ENCODE results near the gene AHCYL2. TPM values are rescaled to one million over a fixed set of nuclear protein-coding genes. Genes with fewer than 3 reads are reported as not detected.

The AHCYL2 gene
- polyA plus RNA-seq, 3 donors from 2014 or later = 5.7 to 6.8 (median 6.8) TPM

DNA sequence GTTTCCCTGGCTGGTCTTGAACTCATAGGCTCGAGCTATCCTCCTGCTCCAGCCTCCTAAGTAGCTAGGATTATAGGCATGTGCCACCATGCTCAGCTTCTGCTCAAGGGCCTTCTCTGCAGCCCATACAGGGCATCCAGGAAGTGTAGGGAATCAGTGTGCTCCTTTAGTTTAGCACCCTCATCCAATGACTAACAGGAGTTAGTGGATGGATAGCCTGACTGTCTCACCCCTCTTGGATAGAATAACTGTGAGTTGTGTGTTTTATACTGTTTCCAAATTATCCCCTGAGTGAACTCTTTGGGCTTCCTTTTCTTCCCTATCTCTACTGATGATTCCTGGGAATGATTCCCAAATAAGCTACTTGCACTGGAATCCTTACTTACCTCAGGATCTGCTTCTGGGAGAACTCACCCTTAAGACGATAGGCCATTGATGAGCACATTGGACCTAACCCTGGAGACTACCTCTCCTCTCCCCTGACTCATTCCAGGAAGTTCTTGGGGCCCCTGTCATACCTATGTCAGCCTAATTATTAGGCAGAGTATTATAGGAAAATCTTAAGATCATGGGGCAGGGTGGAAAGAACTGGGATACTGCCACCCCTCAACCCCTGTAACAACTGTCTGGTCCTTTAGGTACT is 227.9 kb downstream of the AHCYL2 start:
- Mint-ChIP-seq H3K4me1 (no peaks in the 10 kb centered on the region), H3K36me3 (peaks cover 8 to 16% (median 13%) of the 10 kb centered on the region in 3 donors), H3K27ac (no peak overlapping the region), H3K9me3 (peaks cover 0 to 6% (median 4%) of the 10 kb centered on the region in 6 donors), H3K4me3 (no peak overlapping the region), H3K27me3 (ENCODE audit: low read depth in 3 of 3) (peaks cover 0 to 1% (median 0%) of the 10 kb centered on the region in 3 donors)
- no peak for DNase-seq

DNA sequence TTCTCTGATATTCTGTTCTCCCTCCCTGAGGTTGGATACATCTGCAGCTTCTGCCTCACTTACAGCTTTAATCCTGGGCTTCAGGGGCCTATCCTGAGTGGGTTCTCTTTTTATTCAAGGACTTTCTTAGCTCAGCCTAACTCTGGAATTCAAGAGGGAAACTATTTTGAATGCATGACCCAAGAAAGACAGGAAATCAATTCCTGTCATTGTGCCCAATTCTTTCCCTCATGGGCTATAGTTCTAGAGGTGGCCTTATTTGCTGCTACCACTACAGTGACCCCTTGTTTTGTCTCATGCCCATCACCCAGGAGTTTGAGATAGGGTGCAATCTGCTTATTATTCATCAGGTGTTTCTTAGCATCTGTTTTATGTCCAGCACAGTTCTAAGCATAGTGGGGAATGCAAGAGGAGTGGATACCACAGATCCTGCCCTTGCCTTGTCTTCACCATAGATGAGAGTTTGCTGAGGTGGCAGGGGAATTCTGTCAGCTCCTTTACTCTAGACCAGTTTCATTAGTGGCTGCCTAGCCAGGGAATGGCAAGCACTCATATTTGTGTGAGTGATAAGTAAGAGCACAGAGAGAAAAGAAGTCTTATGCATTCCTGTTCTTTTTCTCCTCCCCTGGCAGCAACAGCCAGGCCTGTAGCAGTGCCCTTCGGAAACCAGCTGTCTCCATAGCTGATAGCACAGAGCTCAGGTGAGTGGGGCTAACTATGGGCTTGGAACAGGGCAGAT is 228.8 kb downstream of the AHCYL2 start:
- no peak for DNase-seq
- Mint-ChIP-seq H3K27me3 (ENCODE audit: low read depth in 3 of 3) (peaks cover 0 to 1% (median 0%) of the 10 kb centered on the region in 3 donors), H3K9me3 (peaks cover 0 to 6% (median 3%) of the 10 kb centered on the region in 6 donors), H3K36me3 (peaks cover 6 to 12% (median 10%) of the 10 kb centered on the region in 3 donors), H3K27ac (no peak overlapping the region), H3K4me1 (no peaks in the 10 kb centered on the region), H3K4me3 (no peak overlapping the region)

DNA sequence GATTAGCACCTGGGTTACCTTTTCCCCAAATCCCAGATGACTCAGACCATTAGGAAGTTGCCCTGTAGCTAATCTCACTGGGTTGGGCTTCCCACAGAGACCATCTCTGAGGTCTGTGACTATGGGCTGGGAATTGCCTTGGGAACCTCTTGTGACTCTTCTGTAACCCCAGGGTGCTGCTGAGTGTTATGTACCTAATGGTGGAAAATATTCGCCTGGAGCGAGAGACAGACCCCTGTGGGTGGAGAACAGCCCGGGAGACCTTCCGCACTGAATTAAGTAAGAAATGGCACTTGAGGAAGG is 229.4 kb downstream of the AHCYL2 start:
- no peak overlapping the region for H3K27ac Mint-ChIP-seq
- no peak overlapping the region for H3K4me3 Mint-ChIP-seq

DNA sequence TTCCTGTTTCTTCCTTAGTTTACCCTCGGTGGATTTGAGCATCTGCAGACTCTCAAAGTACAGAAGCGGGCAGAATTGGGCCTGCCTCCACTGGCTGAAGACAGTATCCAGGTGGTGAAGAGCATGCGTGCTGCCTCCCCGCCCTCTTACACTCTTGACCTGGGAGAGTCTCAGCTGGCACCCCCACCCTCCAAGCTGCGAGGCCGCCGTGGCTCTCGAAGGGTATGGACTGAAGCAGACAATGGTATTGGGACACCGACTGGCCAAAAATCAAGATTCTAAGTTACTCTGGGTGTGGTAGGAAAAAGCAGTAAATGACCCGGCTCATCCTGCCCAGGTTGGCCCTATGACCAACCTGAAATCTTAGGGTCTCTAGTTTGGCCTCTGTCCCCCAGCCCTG is 231.6 kb downstream of the AHCYL2 start:
- no peak overlapping the region for H3K27ac Mint-ChIP-seq
- DNase-seq = no peak
- no peaks in the 10 kb centered on the region for H3K4me1 Mint-ChIP-seq
- H3K9me3 Mint-ChIP-seq = no peaks in the 10 kb centered on the region
- H3K4me3 Mint-ChIP-seq = no peak overlapping the region
- peaks cover 0 to 2% (median 1%) of the 10 kb centered on the region in 3 donors for H3K27me3 Mint-ChIP-seq (ENCODE audit: low read depth in 3 of 3)
- H3K36me3 Mint-ChIP-seq = no peaks in the 10 kb centered on the region

More for the DNA sequence above, 229.4 kb downstream of the AHCYL2 start:
- Mint-ChIP-seq H3K9me3 (peaks cover 0 to 1% (median 0%) of the 10 kb centered on the region in 6 donors), H3K4me1 (no peaks in the 10 kb centered on the region), H3K27me3 (ENCODE audit: low read depth in 3 of 3) (peaks cover 0 to 2% (median 1%) of the 10 kb centered on the region in 3 donors), H3K36me3 (peaks cover under 1 to 7% (median 5%) of the 10 kb centered on the region in 3 donors)
- no peak for DNase-seq

DNA sequence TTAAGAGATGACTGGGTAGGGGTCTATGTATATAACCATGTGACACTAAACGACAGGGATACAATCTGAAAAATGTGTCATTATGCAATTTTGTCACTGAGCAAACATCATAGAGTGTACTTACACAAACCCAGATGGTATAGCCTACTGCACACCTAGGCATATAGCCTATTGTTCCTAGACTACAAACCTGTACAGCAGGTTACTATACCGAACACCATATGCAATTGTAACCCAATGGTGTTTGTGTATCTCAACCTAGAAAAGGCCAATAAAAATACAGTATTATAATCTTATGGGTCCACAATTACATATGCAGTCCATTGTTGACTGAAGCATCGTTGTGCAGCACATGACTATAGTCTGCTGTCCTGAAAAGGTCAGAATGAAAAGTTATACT is 232.3 kb downstream of the AHCYL2 start:
- peaks cover 0 to 2% (median 1%) of the 10 kb centered on the region in 3 donors for H3K27me3 Mint-ChIP-seq (ENCODE audit: low read depth in 3 of 3)
- no peak overlapping the region for H3K27ac Mint-ChIP-seq
- H3K4me3 Mint-ChIP-seq = no peak overlapping the region
- no peaks in the 10 kb centered on the region for H3K4me1 Mint-ChIP-seq
- no peaks in the 10 kb centered on the region for H3K9me3 Mint-ChIP-seq
- DNase-seq = no peak
- no peaks in the 10 kb centered on the region for H3K36me3 Mint-ChIP-seq

DNA sequence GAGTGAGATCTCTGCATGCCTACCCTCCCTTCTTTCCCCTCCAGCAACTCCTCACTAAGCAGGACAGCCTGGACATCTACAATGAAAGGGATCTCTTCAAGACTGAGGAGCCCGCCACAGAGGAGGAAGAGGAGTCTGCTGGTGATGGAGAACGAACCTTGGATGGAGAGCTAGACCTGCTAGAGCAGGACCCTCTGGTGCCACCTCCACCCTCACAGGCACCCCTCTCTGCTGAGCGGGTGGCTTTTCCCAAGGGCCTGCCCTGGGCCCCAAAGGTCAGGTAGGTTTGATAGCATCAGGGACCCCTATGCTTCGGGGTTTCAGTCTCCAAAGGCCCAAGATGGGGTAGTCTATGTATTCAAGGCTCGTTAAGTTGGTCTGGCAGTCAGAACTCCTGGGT is 233.3 kb downstream of the AHCYL2 start:
- Mint-ChIP-seq H3K27me3 (ENCODE audit: low read depth in 3 of 3) (peaks cover 0 to 2% (median 1%) of the 10 kb centered on the region in 3 donors), H3K9me3 (no peaks in the 10 kb centered on the region), H3K36me3 (no peaks in the 10 kb centered on the region), H3K4me1 (no peaks in the 10 kb centered on the region), H3K4me3 (no peak overlapping the region), H3K27ac (no peak overlapping the region)
- DNase-seq = no peak

DNA sequence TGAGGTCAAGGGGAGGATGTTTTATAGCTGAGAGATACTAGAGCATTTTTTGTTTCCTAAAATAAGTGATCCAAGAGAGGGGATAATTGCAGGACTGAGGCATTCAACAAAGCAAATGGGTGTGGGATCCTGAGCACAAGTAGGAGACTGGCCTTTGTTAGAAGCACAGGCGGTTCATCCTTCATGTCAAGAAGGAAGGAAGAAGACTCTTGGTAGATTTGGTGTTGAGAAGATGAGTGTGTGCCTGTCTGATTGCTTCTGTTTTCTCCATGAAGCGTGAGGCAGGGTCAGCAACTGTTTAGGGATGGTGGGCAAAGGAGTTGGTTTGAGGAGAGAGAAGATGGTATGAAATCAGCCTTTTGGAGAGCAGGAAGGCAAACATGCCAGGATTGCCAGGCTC is 237.0 kb downstream of the AHCYL2 start:
- H3K4me3 Mint-ChIP-seq = no peak overlapping the region
- no peaks in the 10 kb centered on the region for H3K4me1 Mint-ChIP-seq
- no peak for DNase-seq
- H3K27me3 Mint-ChIP-seq (ENCODE audit: low read depth in 3 of 3) = peaks cover 0 to 2% (median 0%) of the 10 kb centered on the region in 3 donors
- no peaks in the 10 kb centered on the region for H3K9me3 Mint-ChIP-seq
- no peaks in the 10 kb centered on the region for H3K36me3 Mint-ChIP-seq
- H3K27ac Mint-ChIP-seq = no peak overlapping the region

DNA sequence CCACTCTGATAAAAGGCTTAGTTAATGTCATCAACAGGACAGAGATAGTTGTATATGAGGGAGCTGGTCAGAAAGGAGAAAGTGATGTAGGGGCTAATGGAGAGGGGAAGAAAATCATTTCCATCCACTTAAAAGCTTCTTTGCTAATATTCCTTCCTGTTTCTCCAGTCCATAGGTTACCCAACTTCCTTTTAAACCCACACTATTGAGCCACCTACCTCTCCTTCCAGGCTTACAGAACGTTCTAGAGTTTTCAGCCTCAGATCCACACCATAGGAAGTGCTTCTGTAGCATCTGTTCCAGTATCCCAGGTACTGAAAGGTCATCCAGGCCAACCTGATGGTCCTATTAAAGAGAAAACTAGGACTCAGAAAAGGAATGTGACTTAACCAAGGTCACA is 237.6 kb downstream of the AHCYL2 start:
- Mint-ChIP-seq H3K4me3 (no peak overlapping the region), H3K4me1 (no peaks in the 10 kb centered on the region), H3K36me3 (no peaks in the 10 kb centered on the region), H3K27ac (no peak overlapping the region), H3K9me3 (no peaks in the 10 kb centered on the region), H3K27me3 (ENCODE audit: low read depth in 3 of 3) (peaks cover 0 to 2% (median 0%) of the 10 kb centered on the region in 3 donors)
- no peak for DNase-seq

DNA sequence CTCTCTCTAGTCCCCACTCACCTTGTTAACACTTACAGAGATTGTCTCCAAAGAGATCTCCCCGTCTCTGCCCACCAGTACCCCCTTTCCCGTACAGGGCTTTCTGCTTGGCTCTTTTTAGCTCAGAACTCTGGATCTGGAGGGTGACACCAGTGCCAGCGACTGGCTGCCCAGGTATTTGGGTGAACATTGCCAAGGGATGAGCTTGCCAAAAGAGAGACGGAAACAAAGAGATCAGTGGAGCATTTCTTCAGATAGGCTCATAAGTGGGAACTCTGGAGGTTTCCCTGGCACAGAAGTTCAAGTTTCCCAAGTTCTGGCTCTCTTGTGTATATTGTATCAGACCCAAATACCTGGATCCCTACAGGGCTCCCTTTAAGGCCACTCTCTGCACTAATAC is 239.4 kb downstream of the AHCYL2 start:
- no peak overlapping the region for H3K4me3 Mint-ChIP-seq
- H3K9me3 Mint-ChIP-seq = no peaks in the 10 kb centered on the region
- peaks cover 0 to 10% of the 10 kb centered on the region in 2 donors for H3K4me1 Mint-ChIP-seq
- no peaks in the 10 kb centered on the region for H3K36me3 Mint-ChIP-seq
- no peak for DNase-seq
- no peak overlapping the region for H3K27ac Mint-ChIP-seq
- H3K27me3 Mint-ChIP-seq (ENCODE audit: low read depth in 3 of 3) = no peaks in the 10 kb centered on the region

DNA sequence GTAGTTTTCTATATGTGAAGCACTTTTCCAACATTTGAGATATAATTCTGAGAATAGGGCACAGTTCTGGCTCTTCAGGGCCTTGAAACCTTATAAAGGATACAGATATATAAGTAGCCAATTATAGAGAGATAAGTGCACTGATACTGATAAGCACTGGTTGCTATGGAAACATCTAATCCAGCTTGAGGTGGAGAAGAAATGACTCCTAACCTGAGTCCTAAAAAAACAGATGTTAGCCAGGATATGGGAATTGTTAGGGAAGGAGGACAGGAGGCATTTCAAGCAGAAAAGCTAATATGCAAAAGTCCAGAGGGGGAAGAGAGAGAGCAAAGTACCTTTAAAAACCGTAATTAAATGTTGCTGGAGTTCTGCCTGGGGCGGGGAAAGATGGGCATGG is 240.2 kb downstream of the AHCYL2 start:
- H3K4me1 Mint-ChIP-seq = peaks cover 0 to 12% of the 10 kb centered on the region in 2 donors
- no peak overlapping the region for H3K4me3 Mint-ChIP-seq
- H3K9me3 Mint-ChIP-seq = no peaks in the 10 kb centered on the region
- DNase-seq = no peak
- H3K27ac Mint-ChIP-seq = peak overlapping the region in 1 of 6 donors; percentile 52
- no peaks in the 10 kb centered on the region for H3K27me3 Mint-ChIP-seq (ENCODE audit: low read depth in 3 of 3)
- no peaks in the 10 kb centered on the region for H3K36me3 Mint-ChIP-seq

DNA sequence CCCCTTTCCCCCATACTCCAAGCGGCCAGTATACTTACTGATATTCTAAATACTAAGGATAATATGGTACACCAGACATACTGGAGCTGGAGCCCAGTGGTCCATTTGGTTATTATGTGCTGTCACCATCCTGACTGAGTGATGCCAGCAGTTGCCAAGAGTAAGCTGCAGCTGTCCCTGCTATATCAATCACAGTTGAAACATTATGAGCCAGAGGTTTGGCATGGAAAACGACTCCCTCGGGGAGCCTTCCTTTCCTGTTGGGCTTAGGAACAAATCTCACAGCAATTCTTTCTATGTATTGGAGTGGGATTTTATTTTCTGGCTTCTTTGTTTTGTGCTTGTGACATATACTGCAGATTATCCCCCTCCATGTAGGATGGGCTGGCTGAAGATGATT is 242.0 kb downstream of the AHCYL2 start:
- Mint-ChIP-seq H3K27ac (no peak overlapping the region), H3K4me3 (no peak overlapping the region), H3K27me3 (ENCODE audit: low read depth in 3 of 3) (no peaks in the 10 kb centered on the region), H3K9me3 (no peaks in the 10 kb centered on the region), H3K4me1 (peaks cover 0 to 12% of the 10 kb centered on the region in 2 donors), H3K36me3 (no peaks in the 10 kb centered on the region)
- no peak for DNase-seq

DNA sequence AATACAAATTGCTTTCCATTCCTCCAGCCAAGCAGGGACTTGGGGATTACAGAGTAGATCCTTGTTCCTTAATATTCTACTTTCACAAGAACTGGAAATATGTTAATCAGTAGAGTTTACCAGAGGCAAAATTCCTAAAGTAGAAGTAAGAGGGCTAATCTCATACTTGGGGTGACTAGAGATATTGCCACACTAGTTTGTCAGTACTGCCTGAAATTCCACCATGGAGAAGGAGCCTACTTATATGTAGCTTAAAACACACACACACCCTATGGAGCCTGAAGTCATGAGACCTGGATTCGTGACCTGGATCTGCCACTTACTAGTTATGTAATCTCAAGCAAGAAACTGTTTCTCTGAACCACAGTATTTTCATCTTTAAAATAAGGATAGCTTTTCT is 243.3 kb downstream of the AHCYL2 start:
- Mint-ChIP-seq H3K36me3 (no peaks in the 10 kb centered on the region), H3K27ac (peak overlapping the region in 5 of 6 donors; percentile 13 to 94 (median 90)), H3K27me3 (ENCODE audit: low read depth in 3 of 3) (no peaks in the 10 kb centered on the region), H3K9me3 (no peaks in the 10 kb centered on the region), H3K4me3 (peak overlapping the region in 3 of 5 donors; percentile 58 to 69 (median 64)), H3K4me1 (peaks cover 0 to 12% of the 10 kb centered on the region in 2 donors)
- no peak for DNase-seq

DNA sequence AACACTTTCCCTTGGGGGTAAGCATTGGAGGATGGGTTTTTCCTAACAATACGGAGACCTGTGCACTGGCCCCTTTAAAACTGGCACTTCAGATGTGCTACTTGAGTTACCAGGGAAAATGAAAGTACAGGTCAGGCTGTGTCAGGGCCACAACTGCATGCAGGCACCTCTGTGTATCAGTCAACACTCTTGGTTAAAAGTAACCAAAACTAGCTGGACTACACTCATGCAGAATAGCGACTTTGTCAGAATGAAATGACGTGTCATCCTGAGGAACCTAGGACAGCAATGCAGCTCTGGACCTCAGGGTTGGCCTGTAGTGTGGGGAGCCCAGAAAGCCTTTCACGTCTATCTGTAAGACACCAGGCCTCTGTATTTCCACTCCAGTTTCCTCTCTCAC is 243.7 kb downstream of the AHCYL2 start:
- Mint-ChIP-seq H3K27ac (peak overlapping the region in 5 of 6 donors; percentile 13 to 94 (median 90)), H3K4me1 (peaks cover 0 to 12% of the 10 kb centered on the region in 2 donors), H3K9me3 (no peaks in the 10 kb centered on the region), H3K4me3 (peak overlapping the region in 4 of 5 donors; percentile 42 to 69 (median 61)), H3K36me3 (no peaks in the 10 kb centered on the region), H3K27me3 (ENCODE audit: low read depth in 3 of 3) (no peaks in the 10 kb centered on the region)
- DNase-seq = peak in 2 of 3 donors; percentile 22 to 45

DNA sequence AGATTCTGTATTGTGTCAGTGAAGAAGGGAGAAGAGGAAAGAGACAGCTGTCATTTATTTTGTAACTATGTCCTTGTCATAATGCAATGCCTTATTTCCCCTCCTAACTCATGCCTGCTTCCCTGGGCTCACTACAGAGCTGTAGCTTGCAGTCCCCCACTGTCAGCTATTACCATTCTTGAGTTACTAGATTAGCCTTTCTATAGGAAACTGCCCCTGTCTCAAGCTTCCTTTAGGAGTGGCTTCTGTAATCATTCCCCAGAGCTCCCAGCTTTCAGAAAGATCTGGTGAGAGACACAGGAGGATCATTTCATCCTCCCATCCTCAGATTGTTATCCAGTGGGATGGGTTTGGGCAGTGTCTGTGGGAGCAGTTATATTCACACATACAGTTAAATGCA is 245.1 kb downstream of the AHCYL2 start:
- H3K27ac Mint-ChIP-seq = no peak overlapping the region
- H3K27me3 Mint-ChIP-seq (ENCODE audit: low read depth in 3 of 3) = no peaks in the 10 kb centered on the region

More for the DNA sequence above, 245.1 kb downstream of the AHCYL2 start:
- Mint-ChIP-seq H3K4me1 (peaks cover 0 to 12% of the 10 kb centered on the region in 2 donors), H3K36me3 (no peaks in the 10 kb centered on the region), H3K4me3 (no peak overlapping the region), H3K9me3 (no peaks in the 10 kb centered on the region)
- DNase-seq = no peak
